ENCODE data around the gene THAP10.
"Not testable (repeated sequence)": the region's sequence is repeated elsewhere in the genome, so short reads cannot be mapped to it uniquely, and the experiment has no call there.

Gene THAP10

GRCh38 chr15:70892002-70892911, at the start of gene THAP10, which contains the start of gene LRRC49:
Gene THAP10, minus strand, starts transcription at chr15:70892433. Its CDS starts 161 bp downstream, at chr15:70892272.
Gene LRRC49, plus strand, starts transcription at chr15:70892826. Its CDS starts 69 bp downstream, at chr15:70892895.
- DNase-seq: peak; percentile 33 to 47

GRCh38 chr15:70936326-70936725, 44.1 kb upstream of the THAP10 start:
- DNase-seq: no peak

GRCh38 chr15:70935631-70936030, 43.4 kb upstream of the THAP10 start:
- DNase-seq: no peak

- no peak for DNase-seq
These were observed 41.2 kb upstream of the THAP10 start for GRCh38 chr15:70933411-70933810.

- no peak for DNase-seq
These were observed 40.2 kb upstream of the THAP10 start for GRCh38 chr15:70932397-70932796.

GRCh38 chr15:70931821-70932220, 39.6 kb upstream of the THAP10 start:
- DNase-seq: no peak

GRCh38 chr15:70926914-70927313, 34.7 kb upstream of the THAP10 start:
- DNase-seq: not testable (repeated sequence)

GRCh38 chr15:70923311-70924080, 31.3 kb upstream of the THAP10 start:
- DNase-seq: no peak

- no peak for DNase-seq
These were observed 29.9 kb upstream of the THAP10 start for GRCh38 chr15:70922119-70922518.

GRCh38 chr15:70920981-70921696, 28.9 kb upstream of the THAP10 start:
- DNase-seq: no peak

GRCh38 chr15:70917955-70918354, 25.7 kb upstream of the THAP10 start:
- no peak for DNase-seq

- DNase-seq: no peak
These were observed 24.3 kb upstream of the THAP10 start for GRCh38 chr15:70916531-70916930.

- no peak for DNase-seq
These were observed 20.0 kb upstream of the THAP10 start for GRCh38 chr15:70912187-70912586.

- no peak for DNase-seq
These were observed 18.7 kb upstream of the THAP10 start for GRCh38 chr15:70910958-70911357.

GRCh38 chr15:70907784-70908471, 15.7 kb upstream of the THAP10 start:
- no peak for DNase-seq

GRCh38 chr15:70906842-70907241, 14.6 kb upstream of the THAP10 start:
- no peak for DNase-seq

GRCh38 chr15:70902107-70902506, 9.9 kb upstream of the THAP10 start:
- no peak for DNase-seq

- DNase-seq: no peak
These were observed 803 bp upstream of the THAP10 start for GRCh38 chr15:70892912-70893560.

- DNase-seq: no peak
These were observed 9.9 kb downstream of the THAP10 start for GRCh38 chr15:70882361-70882760.

- no peak for DNase-seq
These were observed 11.5 kb downstream of the THAP10 start for GRCh38 chr15:70880781-70881180.

- DNase-seq: no peak
These were observed 12.8 kb downstream of the THAP10 start for GRCh38 chr15:70879401-70879800.

GRCh38 chr15:70876683-70877082, 15.6 kb downstream of the THAP10 start:
- DNase-seq: no peak

Data from CD4-positive, alpha-beta T cell treated with Interferon alpha-2 for 1 hour (primary cell).